Measurements from ENCODE around the gene SEPTIN1.

The SEPTIN1 gene

GRCh38 chr16:30409125-30410060 is 27.0 kb upstream of the SEPTIN1 start:
- TF ChIP-seq CTCF (IDR thresholded peaks at IDR 0.05; ENCODE audit: insufficient read depth, low read depth, low read length, missing control alignments) = peak; percentile 95
- DNase-seq (ENCODE audit: low read depth) = peak; percentile 85
- no peak overlapping the region for H3K4me3 ChIP-seq (ENCODE audit: low read length)

- no peak for DNase-seq (ENCODE audit: low read depth)
- peak overlapping the region; percentile 65 for H3K4me3 ChIP-seq (ENCODE audit: low read length)
- TF ChIP-seq CTCF (IDR thresholded peaks at IDR 0.05; ENCODE audit: insufficient read depth, low read depth, low read length, missing control alignments) = no peak
These were observed 25.6 kb upstream of the SEPTIN1 start for GRCh38 chr16:30407804-30408534.

- no peak for TF ChIP-seq CTCF (IDR thresholded peaks at IDR 0.05; ENCODE audit: insufficient read depth, low read depth, low read length, missing control alignments)
- peak within 1 kb of the TSS; percentile 65 for H3K4me3 ChIP-seq (ENCODE audit: low read length)
- peak; percentile 89 for DNase-seq (ENCODE audit: low read depth)
These were observed 24.9 kb upstream of the SEPTIN1 start, which contains the start of gene ZNF771 for GRCh38 chr16:30407102-30407803. Gene ZNF771 (plus strand): TSS chr16:30407606. CDS start chr16:30408054, 448 bp downstream.

- TF ChIP-seq CTCF (IDR thresholded peaks at IDR 0.05; ENCODE audit: insufficient read depth, low read depth, low read length, missing control alignments) = no peak
- no peak for DNase-seq (ENCODE audit: low read depth)
- peak overlapping the region; percentile 65 for H3K4me3 ChIP-seq (ENCODE audit: low read length)
These were observed 24.4 kb upstream of the SEPTIN1 start for GRCh38 chr16:30406795-30407101.

- H3K4me3 ChIP-seq (ENCODE audit: low read length) = no peak overlapping the region
- DNase-seq (ENCODE audit: low read depth) = no peak
- no peak for TF ChIP-seq CTCF (IDR thresholded peaks at IDR 0.05; ENCODE audit: insufficient read depth, low read depth, low read length, missing control alignments)
These were observed 19.5 kb upstream of the SEPTIN1 start for GRCh38 chr16:30401768-30402425.

GRCh38 chr16:30399435-30400186 is 17.2 kb upstream of the SEPTIN1 start:
- no peak for DNase-seq (ENCODE audit: low read depth)
- no peak for TF ChIP-seq CTCF (IDR thresholded peaks at IDR 0.05; ENCODE audit: insufficient read depth, low read depth, low read length, missing control alignments)
- H3K4me3 ChIP-seq (ENCODE audit: low read length) = peak overlapping the region; percentile 83
